PFSK-1 (cell line): ENCODE measurements around the gene ADCY1.

ENCODE experiments used
- POLR2AphosphoS5 ChIP-seq: IDR thresholded peaks from 2 replicates; pipeline ENCODE4 v1.6.1; 2012; ENCODE audit warnings: low read depth, mild to moderate bottlenecking, control low read depth, low read length, moderate library complexity
- SIN3A ChIP-seq: IDR thresholded peaks from 2 replicates; pipeline ENCODE4 v1.6.1; 2012; ENCODE audit warnings: mild to moderate bottlenecking, low read length, moderate library complexity, borderline replicate concordance; ENCODE audit not compliant: insufficient read depth
- TF ChIP-seq, protein P1 (sequence below), 2 experiments: IDR thresholded peaks; 2 replicates each; pipeline versions ENCODE4 v1.6.1 to v1.8.0; 2011 to 2012; ENCODE audit warnings: low read depth in 2 of 2, low read length in 2 of 2, control low read depth in 1 of 2, inconsistent platforms in 1 of 2, mild to moderate bottlenecking in 1 of 2, moderate library complexity in 1 of 2; ENCODE audit not compliant: insufficient read depth in 1 of 2

DNA sequence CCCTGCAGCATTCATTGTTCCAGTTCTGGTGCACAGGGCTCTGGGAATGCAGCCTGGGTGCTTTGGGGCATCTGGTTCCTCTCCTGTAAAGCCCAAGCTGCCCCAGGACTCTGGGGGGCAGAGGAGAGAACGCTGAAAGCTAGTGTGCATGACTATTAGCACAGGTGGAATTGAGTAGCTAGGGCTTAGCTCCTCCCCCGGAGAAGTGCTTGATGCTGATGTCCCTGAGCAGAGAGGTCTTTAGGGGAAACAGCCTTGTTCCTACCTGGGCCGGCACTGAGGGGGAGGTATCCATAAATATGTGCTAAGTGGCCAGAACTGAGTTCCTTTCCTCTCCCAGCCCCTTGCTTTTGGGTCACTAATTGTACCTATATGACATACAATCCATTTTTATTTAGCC, 3.9 kb downstream of the ADCY1 start:
- TF ChIP-seq, protein P1, sequence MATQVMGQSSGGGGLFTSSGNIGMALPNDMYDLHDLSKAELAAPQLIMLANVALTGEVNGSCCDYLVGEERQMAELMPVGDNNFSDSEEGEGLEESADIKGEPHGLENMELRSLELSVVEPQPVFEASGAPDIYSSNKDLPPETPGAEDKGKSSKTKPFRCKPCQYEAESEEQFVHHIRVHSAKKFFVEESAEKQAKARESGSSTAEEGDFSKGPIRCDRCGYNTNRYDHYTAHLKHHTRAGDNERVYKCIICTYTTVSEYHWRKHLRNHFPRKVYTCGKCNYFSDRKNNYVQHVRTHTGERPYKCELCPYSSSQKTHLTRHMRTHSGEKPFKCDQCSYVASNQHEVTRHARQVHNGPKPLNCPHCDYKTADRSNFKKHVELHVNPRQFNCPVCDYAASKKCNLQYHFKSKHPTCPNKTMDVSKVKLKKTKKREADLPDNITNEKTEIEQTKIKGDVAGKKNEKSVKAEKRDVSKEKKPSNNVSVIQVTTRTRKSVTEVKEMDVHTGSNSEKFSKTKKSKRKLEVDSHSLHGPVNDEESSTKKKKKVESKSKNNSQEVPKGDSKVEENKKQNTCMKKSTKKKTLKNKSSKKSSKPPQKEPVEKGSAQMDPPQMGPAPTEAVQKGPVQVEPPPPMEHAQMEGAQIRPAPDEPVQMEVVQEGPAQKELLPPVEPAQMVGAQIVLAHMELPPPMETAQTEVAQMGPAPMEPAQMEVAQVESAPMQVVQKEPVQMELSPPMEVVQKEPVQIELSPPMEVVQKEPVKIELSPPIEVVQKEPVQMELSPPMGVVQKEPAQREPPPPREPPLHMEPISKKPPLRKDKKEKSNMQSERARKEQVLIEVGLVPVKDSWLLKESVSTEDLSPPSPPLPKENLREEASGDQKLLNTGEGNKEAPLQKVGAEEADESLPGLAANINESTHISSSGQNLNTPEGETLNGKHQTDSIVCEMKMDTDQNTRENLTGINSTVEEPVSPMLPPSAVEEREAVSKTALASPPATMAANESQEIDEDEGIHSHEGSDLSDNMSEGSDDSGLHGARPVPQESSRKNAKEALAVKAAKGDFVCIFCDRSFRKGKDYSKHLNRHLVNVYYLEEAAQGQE (IDR thresholded peaks at IDR 0.05; ENCODE audit: insufficient read depth in 1 of 2, low read depth in 2 of 2, low read length in 2 of 2): no peak
- TF ChIP-seq POLR2AphosphoS5 (no peak), SIN3A (no peak)
